Psoas muscle (tissue), 8 donors: Measurements from ENCODE around the gene PCCA. TPM values are rescaled to one million over a fixed set of nuclear protein-coding genes. Genes with fewer than 3 reads are reported as not detected.

Source experiments
- ATAC-seq, 4 donors: fragments of 200-7000 bp; cut with Tn5 transposase; one replicate each; pipeline ENCODE4 v1.9.1; 2020; ENCODE audit warnings: moderate library complexity in 3 of 4, mild to moderate bottlenecking in 2 of 4
- DNase-seq, 2 donors: peaks; one replicate each; pipeline ENCODE4 v3.0.0-alpha.2; 2020
- H3K27ac ChIP-seq: fragments of 200-600 bp; one replicate; pipeline ENCODE4 v1.8.0; 2022
- H3K27me3 ChIP-seq, 3 donors: fragments of 200-600 bp in 1 of 3; one replicate each; pipeline versions ENCODE4 v1.6.1 to v1.8.0; 2013 to 2022; ENCODE audit warnings: low read length in 2 of 3, mild to moderate bottlenecking in 2 of 3, moderate library complexity in 1 of 3; ENCODE audit not compliant: insufficient read depth in 3 of 3
- H3K36me3 ChIP-seq, 2 donors: fragments of 200-600 bp in 1 of 2; one replicate each; pipeline versions ENCODE4 v1.6.1 to v1.8.0; 2013 to 2022; ENCODE audit warnings: low read depth in 1 of 2, mild to moderate bottlenecking in 1 of 2, moderate library complexity in 1 of 2; ENCODE audit not compliant: insufficient read depth in 1 of 2
- H3K4me1 ChIP-seq: fragments of 200-600 bp; one replicate; pipeline ENCODE4 v1.8.0; 2022
- H3K4me3 ChIP-seq: fragments of 200-600 bp; one replicate; pipeline ENCODE4 v1.8.0; 2022; ENCODE audit warnings: mild to moderate bottlenecking
- H3K9me3 ChIP-seq: fragments of 200-600 bp; one replicate; pipeline ENCODE4 v1.8.0; 2022
- WGBS, 3 donors: extraction: QIAGEN DNeasy Blood & Tissue Kit; methylation state at CpG; one replicate each; pipeline versions ENCODE4 v1.1.6 to v1.1.7; 2013; 5-methylcytosine and 5-hydroxymethylcytosine counted together
- intact Hi-C, 2 donors: fragments of 100-400 bp; cut with DNase I; formaldehyde crosslinking; loops; one replicate each; pipeline versions ENCODE4 v1.11.0 to v1.14.2; 2022
- polyA plus RNA-seq, 3 donors: library from polyadenylated mRNA; stranded (reverse); fragments of 200-250 nt; gene quantifications; one replicate each; pipeline ENCODE4 v1.2.3, GENCODE V29; 2013
- total RNA-seq, 4 donors: library from RNA; stranded (reverse); fragmentation: NEBNext Ultra II Directional in 2 of 4; extraction: Animal tissue kit (Norgen Biotek cat#: 25700) in 2 of 4; gene quantifications; one replicate each; pipeline versions ENCODE4 v1.2.1 to v1.2.4, GENCODE V29; 2021 to 2023
- TF ChIP-seq, protein P1 (sequence below): fragments of 200-600 bp; IDR thresholded peaks from one replicate; pipeline ENCODE4 v1.8.0; 2022; ENCODE audit warnings: antibody characterized with exemption
- donor health status: healthy with polysubstance abuse.
- donor health status: DM: no; HTN: no; CAD: no; lungs with moderate emphysema.
- donor health status: Bipolar disorder and iron deficiency.
- donor health status: healthy.
- donor health status: DM: yes; HTN: yes; CAD: no.
- donor health status: DM: no; HTN: no; CAD: no.
- donor health status: DM: no; HTN: no; CAD: no.
- donor health status: DM: yes; HTN: yes; CAD: no.

Gene PCCA
- total and polyA plus RNA-seq, 7 donors = 6.2 to 23.9 (median 13.3) TPM

DNA sequence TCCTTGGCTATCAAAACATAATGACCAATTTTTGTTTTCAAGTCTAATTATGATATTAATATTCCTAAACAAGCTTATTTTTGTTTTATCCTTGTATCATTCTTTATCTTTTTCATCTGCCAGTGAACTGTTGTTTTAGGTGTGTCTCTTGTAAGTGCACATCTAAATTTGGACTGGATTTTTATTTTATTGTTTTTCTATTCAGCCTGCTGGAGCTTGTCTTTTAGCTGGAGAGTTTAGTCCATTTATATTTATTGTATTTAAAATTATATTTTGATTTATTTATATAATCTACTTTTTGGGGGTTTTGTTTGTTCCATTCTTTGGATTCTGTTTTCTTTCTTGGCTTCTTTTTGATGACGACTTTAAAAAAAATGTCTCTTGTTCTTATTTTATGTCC lies 159.0 kb downstream of the PCCA start:
- Histone ChIP-seq H3K4me3 (no peak overlapping the region), H3K9me3 (peaks cover 11% of the 10 kb centered on the region), H3K4me1 (no peaks in the 10 kb centered on the region), H3K36me3 (no peaks in the 10 kb centered on the region), H3K27me3 (no peaks in the 10 kb centered on the region), H3K27ac (no peak overlapping the region)
- intact Hi-C loops = no loop called here
- DNase-seq = no peak
- 94 to 100% (median 100%) methylated on average over 1 of the region's 1 CpG for WGBS, 3 donors
- ATAC-seq = no peak
- TF ChIP-seq, protein P1, sequence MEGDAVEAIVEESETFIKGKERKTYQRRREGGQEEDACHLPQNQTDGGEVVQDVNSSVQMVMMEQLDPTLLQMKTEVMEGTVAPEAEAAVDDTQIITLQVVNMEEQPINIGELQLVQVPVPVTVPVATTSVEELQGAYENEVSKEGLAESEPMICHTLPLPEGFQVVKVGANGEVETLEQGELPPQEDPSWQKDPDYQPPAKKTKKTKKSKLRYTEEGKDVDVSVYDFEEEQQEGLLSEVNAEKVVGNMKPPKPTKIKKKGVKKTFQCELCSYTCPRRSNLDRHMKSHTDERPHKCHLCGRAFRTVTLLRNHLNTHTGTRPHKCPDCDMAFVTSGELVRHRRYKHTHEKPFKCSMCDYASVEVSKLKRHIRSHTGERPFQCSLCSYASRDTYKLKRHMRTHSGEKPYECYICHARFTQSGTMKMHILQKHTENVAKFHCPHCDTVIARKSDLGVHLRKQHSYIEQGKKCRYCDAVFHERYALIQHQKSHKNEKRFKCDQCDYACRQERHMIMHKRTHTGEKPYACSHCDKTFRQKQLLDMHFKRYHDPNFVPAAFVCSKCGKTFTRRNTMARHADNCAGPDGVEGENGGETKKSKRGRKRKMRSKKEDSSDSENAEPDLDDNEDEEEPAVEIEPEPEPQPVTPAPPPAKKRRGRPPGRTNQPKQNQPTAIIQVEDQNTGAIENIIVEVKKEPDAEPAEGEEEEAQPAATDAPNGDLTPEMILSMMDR = no peak

DNA sequence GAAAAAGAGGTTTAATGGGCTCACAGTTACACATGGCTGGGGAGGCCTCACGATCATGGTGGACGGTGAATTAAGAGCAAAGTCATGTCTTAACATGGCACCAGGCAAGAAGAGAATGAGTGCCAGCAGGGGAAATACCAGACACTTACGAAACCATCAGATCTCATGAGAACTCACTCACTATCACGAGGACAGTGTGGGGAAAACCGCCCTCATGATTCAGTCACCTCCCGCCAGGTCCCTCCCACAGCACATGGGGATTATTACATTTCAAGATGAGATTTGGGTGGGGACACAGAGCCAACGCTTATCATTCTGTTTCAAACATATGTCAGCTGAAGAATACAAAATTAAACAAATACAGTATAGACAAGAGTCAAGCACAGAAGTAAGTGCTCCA lies 165.1 kb downstream of the PCCA start:
- no peak for DNase-seq
- no peaks in the 10 kb centered on the region for H3K4me1 ChIP-seq
- no peaks in the 10 kb centered on the region for H3K9me3 ChIP-seq
- TF ChIP-seq, protein P1 = no peak
- intact Hi-C loops = no loop called here
- 79 to 88% (median 86%) methylated on average over 7 of the region's 7 CpGs for WGBS, 3 donors
- H3K36me3 ChIP-seq = no peaks in the 10 kb centered on the region
- no peaks in the 10 kb centered on the region for H3K27me3 ChIP-seq
- no peak overlapping the region for H3K27ac ChIP-seq
- no peak overlapping the region for H3K4me3 ChIP-seq
- no peak for ATAC-seq

DNA sequence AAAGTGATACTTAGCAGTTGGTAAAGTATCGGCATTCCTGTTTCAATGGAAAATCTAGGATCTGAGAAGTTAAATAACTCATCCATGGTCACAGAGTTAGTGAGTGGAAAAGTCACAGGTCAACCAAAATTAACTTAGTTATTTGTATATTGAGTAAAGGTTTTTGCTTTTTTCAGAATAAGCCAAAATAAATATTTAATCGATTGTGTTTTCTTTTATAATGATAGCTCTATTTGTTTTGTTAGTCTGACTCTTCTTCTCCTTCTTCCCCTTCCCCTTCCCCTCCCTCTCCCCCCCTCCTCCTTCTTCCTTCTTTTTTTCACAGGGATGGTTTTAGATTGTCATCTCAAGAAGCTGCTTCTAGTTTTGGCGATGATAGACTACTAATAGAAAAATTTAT lies 173.5 kb downstream of the PCCA start:
- DNase-seq = no peak
- Histone ChIP-seq H3K4me3 (no peak overlapping the region), H3K27ac (no peak overlapping the region), H3K27me3 (no peaks in the 10 kb centered on the region), H3K4me1 (no peaks in the 10 kb centered on the region), H3K9me3 (no peaks in the 10 kb centered on the region), H3K36me3 (no peaks in the 10 kb centered on the region)
- TF ChIP-seq, protein P1 = no peak
- no peak for ATAC-seq
- intact Hi-C loops = no loop called here
- WGBS, 3 donors = 95 to 98% (median 97%) methylated on average over 3 of the region's 3 CpGs

DNA sequence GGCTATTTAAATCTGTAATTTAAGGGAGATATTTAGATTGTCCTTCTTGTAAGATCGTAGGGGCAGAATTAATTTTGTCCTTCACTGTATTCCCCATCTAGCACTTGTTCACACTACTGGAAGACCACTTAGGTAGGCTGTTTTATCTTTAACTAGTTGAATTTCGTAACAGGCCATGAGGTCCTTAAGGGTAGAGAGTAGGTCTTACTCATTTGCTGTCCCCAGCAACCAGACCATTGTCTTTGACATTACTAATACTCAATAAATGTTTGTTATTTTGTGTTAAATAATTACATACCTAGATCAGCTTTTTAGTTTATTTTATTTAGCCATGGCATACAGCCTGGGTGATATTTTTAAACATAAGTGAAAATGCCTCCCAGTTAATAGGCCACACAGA lies 177.1 kb downstream of the PCCA start:
- TF ChIP-seq, protein P1 = no peak
- peaks cover 0 to 7% of the 10 kb centered on the region in 2 donors for H3K36me3 ChIP-seq

DNA sequence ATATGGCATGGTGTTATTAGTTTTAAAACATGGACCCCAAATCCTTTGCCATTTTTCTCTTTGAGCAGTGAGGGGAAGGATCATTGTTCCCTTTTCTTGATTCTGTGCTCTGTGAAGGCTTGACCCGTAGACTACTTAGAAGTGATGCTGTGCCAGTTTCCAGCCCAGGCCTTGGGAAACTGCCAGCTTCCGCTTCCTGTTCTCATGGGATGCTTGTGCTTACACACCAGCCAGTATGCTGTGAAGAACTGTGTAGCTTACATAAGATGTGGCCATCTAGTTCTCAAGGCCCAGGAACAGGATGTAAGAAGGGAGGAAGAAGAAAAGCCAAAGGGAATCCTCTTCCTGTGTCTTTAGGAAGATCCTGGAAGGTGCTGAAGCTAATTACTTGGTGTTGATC lies 180.9 kb downstream of the PCCA start:
- Histone ChIP-seq H3K36me3 (peaks cover 0 to 12% of the 10 kb centered on the region in 2 donors), H3K4me3 (no peak overlapping the region), H3K27ac (no peak overlapping the region), H3K9me3 (no peaks in the 10 kb centered on the region), H3K4me1 (no peaks in the 10 kb centered on the region), H3K27me3 (no peaks in the 10 kb centered on the region)
- intact Hi-C loops = no loop called here
- ATAC-seq = peak in 2 of 4 donors; percentile 23 to 40
- 33 to 40% (median 34%) methylated on average over 2 of the region's 2 CpGs for whole genome bisulfite sequencing, 3 donors
- peak; percentile 67 to 80 for DNase-seq
- TF ChIP-seq, protein P1 = no peak

More for the DNA sequence above, 177.1 kb downstream of the PCCA start:
- H3K27me3 ChIP-seq = no peaks in the 10 kb centered on the region
- H3K27ac ChIP-seq = no peak overlapping the region
- 97 to 100% (median 98%) methylated on average over 2 of the region's 2 CpGs for WGBS, 3 donors
- DNase-seq (no peak), ATAC-seq (no peak)
- no peaks in the 10 kb centered on the region for H3K4me1 ChIP-seq
- H3K4me3 ChIP-seq = no peak overlapping the region
- intact Hi-C loops = no loop called here
- H3K9me3 ChIP-seq = no peaks in the 10 kb centered on the region
